Progenitor cell of endocrine pancreas (in vitro differentiated cells): ENCODE results near the gene TMEM42. TPM values are rescaled to one million over a fixed set of nuclear protein-coding genes. Genes with fewer than 3 reads are reported as not detected.

Experiments
- DNase-seq: peaks from one replicate; pipeline ENCODE4 v3.0.0; 2021; ENCODE audit warnings: low spot score; ENCODE audit not compliant: unreplicated experiment
- H3K27ac Mint-ChIP-seq: 2 replicates; pipeline ENCODE4 v1.8.0; 2021; ENCODE audit warnings: mild to moderate bottlenecking, moderate library complexity, mixed read lengths
- H3K27me3 Mint-ChIP-seq: 2 replicates; pipeline ENCODE4 v1.8.0; 2021; ENCODE audit warnings: mixed read lengths
- H3K36me3 Mint-ChIP-seq: 2 replicates; pipeline ENCODE4 v1.8.0; 2022; ENCODE audit warnings: mixed read lengths; ENCODE audit not compliant: insufficient read depth
- H3K4me1 Mint-ChIP-seq: 2 replicates; pipeline ENCODE4 v1.8.0; 2021; ENCODE audit warnings: low read depth, mixed read lengths
- H3K4me3 Mint-ChIP-seq: 2 replicates; pipeline ENCODE4 v1.8.0; 2021; ENCODE audit warnings: low read depth, mild to moderate bottlenecking, moderate library complexity, mixed read lengths
- H3K9me3 Mint-ChIP-seq: 2 replicates; pipeline ENCODE4 v1.8.0; 2021; ENCODE audit warnings: low read depth, mixed read lengths
- total RNA-seq: library from RNA; stranded (reverse); gene quantifications from 2 replicates; pipeline ENCODE4 v1.2.1, GENCODE V29; 2021
- TF ChIP-seq, protein P1 (sequence below): fragments of 200-600 bp; sonication (generic); IDR thresholded peaks from one replicate; pipeline ENCODE4 v1.5.0; 2021; ENCODE audit warnings: antibody characterized with exemption, mild to moderate bottlenecking; ENCODE audit not compliant: unreplicated experiment

The TMEM42 gene
- total RNA-seq, 1 donor from 2014 or later = 13.4 TPM

DNA sequence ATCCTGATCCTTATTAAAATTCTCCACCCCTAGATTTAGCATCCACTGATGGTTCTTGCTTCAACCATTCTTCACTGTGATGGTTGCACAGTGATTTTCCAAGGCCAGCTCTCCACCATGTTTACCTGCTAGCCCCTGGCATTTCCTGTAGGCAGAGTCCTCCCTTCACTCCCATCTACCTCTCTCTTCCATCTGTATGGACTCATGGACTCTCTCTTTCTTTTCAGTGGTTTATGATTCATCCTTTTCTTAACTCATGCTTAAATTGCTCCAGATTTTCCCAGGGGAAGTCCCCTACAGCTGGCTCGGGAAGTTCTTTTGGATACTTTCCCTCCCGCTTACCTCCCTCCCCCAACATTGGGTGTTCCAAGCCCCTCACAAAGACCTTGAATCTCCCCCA, 31.4 kb downstream of the TMEM42 start:
- Mint-ChIP-seq H3K27ac (no peak overlapping the region), H3K4me1 (no peaks in the 10 kb centered on the region), H3K9me3 (no peaks in the 10 kb centered on the region), H3K4me3 (no peak overlapping the region), H3K36me3 (no peaks in the 10 kb centered on the region), H3K27me3 (peaks cover 9% of the 10 kb centered on the region)
- TF ChIP-seq, protein P1, sequence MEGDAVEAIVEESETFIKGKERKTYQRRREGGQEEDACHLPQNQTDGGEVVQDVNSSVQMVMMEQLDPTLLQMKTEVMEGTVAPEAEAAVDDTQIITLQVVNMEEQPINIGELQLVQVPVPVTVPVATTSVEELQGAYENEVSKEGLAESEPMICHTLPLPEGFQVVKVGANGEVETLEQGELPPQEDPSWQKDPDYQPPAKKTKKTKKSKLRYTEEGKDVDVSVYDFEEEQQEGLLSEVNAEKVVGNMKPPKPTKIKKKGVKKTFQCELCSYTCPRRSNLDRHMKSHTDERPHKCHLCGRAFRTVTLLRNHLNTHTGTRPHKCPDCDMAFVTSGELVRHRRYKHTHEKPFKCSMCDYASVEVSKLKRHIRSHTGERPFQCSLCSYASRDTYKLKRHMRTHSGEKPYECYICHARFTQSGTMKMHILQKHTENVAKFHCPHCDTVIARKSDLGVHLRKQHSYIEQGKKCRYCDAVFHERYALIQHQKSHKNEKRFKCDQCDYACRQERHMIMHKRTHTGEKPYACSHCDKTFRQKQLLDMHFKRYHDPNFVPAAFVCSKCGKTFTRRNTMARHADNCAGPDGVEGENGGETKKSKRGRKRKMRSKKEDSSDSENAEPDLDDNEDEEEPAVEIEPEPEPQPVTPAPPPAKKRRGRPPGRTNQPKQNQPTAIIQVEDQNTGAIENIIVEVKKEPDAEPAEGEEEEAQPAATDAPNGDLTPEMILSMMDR = no peak
- no peak for DNase-seq

GRCh38 chr3:44894485-44894884, 32.8 kb downstream of the TMEM42 start:
- Mint-ChIP-seq H3K4me1 (peaks cover under 1% of the 10 kb centered on the region), H3K36me3 (no peaks in the 10 kb centered on the region), H3K27ac (no peak overlapping the region), H3K9me3 (no peaks in the 10 kb centered on the region), H3K27me3 (peaks cover 8% of the 10 kb centered on the region), H3K4me3 (no peak overlapping the region)
- TF ChIP-seq, protein P1 = no peak
- DNase-seq = no peak

- no peak overlapping the region for H3K4me3 Mint-ChIP-seq
- no peaks in the 10 kb centered on the region for H3K9me3 Mint-ChIP-seq
- TF ChIP-seq, protein P1 = no peak
- peaks cover 11% of the 10 kb centered on the region for H3K4me1 Mint-ChIP-seq
- H3K27ac Mint-ChIP-seq = no peak overlapping the region
- no peaks in the 10 kb centered on the region for H3K27me3 Mint-ChIP-seq
- DNase-seq = no peak
- H3K36me3 Mint-ChIP-seq = no peaks in the 10 kb centered on the region
These were observed 34.7 kb downstream of the TMEM42 start for GRCh38 chr3:44896440-44896839.

GRCh38 chr3:44899683-44900367, 38.1 kb downstream of the TMEM42 start:
- Mint-ChIP-seq H3K9me3 (no peaks in the 10 kb centered on the region), H3K27me3 (no peaks in the 10 kb centered on the region), H3K4me1 (peaks cover 11% of the 10 kb centered on the region), H3K27ac (no peak overlapping the region), H3K4me3 (no peak overlapping the region), H3K36me3 (no peaks in the 10 kb centered on the region)
- TF ChIP-seq, protein P1 = no peak
- no peak for DNase-seq

- no peaks in the 10 kb centered on the region for H3K9me3 Mint-ChIP-seq
- no peaks in the 10 kb centered on the region for H3K27me3 Mint-ChIP-seq
- no peak for DNase-seq
- H3K4me3 Mint-ChIP-seq = no peak overlapping the region
- TF ChIP-seq, protein P1 = no peak
- H3K36me3 Mint-ChIP-seq = no peaks in the 10 kb centered on the region
- no peak overlapping the region for H3K27ac Mint-ChIP-seq
- H3K4me1 Mint-ChIP-seq = peaks cover 12% of the 10 kb centered on the region
These were observed 40.9 kb downstream of the TMEM42 start for GRCh38 chr3:44902628-44903027.
